ENCODE results near the gene EEF2.

DNA sequence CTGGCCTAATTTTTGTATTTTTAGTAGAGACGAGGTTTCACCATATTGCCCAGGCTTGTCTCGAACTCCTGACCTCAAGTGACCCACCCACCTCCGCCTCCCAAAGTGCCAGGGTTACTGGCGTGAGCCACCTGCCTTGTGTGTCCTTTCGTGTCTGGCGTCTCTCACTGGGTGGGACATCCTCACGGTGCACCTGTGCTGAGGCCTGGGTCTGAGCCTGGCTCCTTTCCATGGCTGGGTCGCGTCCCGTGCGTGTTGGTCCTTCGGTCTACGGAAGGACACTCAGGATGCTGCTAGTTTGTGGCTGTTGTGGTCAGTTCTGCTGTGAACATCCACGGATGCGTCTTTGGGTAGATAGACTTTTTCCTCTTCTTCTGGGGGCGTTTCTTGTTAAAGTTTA is 41.9 kb upstream of the EEF2 start:
- TF ChIP-seq, protein P1, sequence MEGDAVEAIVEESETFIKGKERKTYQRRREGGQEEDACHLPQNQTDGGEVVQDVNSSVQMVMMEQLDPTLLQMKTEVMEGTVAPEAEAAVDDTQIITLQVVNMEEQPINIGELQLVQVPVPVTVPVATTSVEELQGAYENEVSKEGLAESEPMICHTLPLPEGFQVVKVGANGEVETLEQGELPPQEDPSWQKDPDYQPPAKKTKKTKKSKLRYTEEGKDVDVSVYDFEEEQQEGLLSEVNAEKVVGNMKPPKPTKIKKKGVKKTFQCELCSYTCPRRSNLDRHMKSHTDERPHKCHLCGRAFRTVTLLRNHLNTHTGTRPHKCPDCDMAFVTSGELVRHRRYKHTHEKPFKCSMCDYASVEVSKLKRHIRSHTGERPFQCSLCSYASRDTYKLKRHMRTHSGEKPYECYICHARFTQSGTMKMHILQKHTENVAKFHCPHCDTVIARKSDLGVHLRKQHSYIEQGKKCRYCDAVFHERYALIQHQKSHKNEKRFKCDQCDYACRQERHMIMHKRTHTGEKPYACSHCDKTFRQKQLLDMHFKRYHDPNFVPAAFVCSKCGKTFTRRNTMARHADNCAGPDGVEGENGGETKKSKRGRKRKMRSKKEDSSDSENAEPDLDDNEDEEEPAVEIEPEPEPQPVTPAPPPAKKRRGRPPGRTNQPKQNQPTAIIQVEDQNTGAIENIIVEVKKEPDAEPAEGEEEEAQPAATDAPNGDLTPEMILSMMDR (IDR thresholded peaks at IDR 0.05), result no peak
- no peak for TF ChIP-seq POLR2A (IDR thresholded peaks at IDR 0.05)
